Prostate gland (tissue), 2 donors: Measurements from ENCODE around the gene PTPRD.

Experiments
- CTCF ChIP-seq, 4 experiments: fragments of 200-600 bp in 2 of 4; fragments of 450-650 bp in 2 of 4; sonication (generic) in 2 of 4; IDR thresholded peaks; 1 replicate in 3 of 4; 2 replicates in 1 of 4; pipeline ENCODE4 v1.5.1; 2016 to 2019; ENCODE audit warnings: antibody characterized with exemption in 4 of 4, mild to moderate bottlenecking in 2 of 4, moderate library complexity in 2 of 4
- POLR2A ChIP-seq: fragments of 450-650 bp; IDR thresholded peaks from one replicate; pipeline ENCODE4 v1.6.1; 2016; ENCODE audit warnings: antibody characterized with exemption, mild to moderate bottlenecking
- POLR2AphosphoS5 ChIP-seq: sonication (generic); formaldehyde crosslinking; IDR thresholded peaks from one replicate; pipeline ENCODE4 v1.6.1; 2017; ENCODE audit warnings: antibody characterized with exemption

GRCh38 chr9:9399982-9400381, 1212.8 kb downstream of the PTPRD start:
- TF ChIP-seq POLR2A (no peak), CTCF (IDR thresholded peaks at IDR 0.05) (no peak), POLR2AphosphoS5 (no peak)
